CD4-positive, CD25-positive, alpha-beta regulatory T cell (primary cell): ENCODE results near the gene MCAM. TPM values are rescaled to one million over a fixed set of nuclear protein-coding genes. Genes with fewer than 3 reads are reported as not detected.
A peak's percentile ranks its signal among the peaks of the same experiment; 100 is the strongest.

Experiments
- ATAC-seq, 2 donors: fragments of 150-1000 bp; cut with Tn5 transposase; one replicate each; pipeline ENCODE4 v1.10.0; 2021; ENCODE audit warnings: low read depth in 2 of 2, moderate number of reproducible peaks in 2 of 2, moderate library complexity in 1 of 2
- DNase-seq, 3 donors: peaks; one replicate each; pipeline versions ENCODE4 v3.0.0 to v3.0.0-alpha.2; 2012 to 2022; ENCODE audit warnings: mixed read lengths in 1 of 3
- H3K27ac ChIP-seq: one replicate; pipeline ENCODE4 v1.7.0; 2013; ENCODE audit warnings: mild to moderate bottlenecking, low read length; ENCODE audit not compliant: insufficient read depth, poor library complexity, severe bottlenecking
- H3K27me3 ChIP-seq: one replicate; pipeline ENCODE4 v1.7.0; 2013; ENCODE audit warnings: low read length; ENCODE audit not compliant: control insufficient read depth, insufficient read depth
- H3K36me3 ChIP-seq: one replicate; pipeline ENCODE4 v1.7.0; 2013; ENCODE audit warnings: mild to moderate bottlenecking, low read length, moderate library complexity; ENCODE audit not compliant: control insufficient read depth, insufficient read depth
- H3K4me1 ChIP-seq: 2 replicates; pipeline ENCODE4 v1.7.0; 2013; ENCODE audit warnings: mild to moderate bottlenecking, low read length; ENCODE audit not compliant: insufficient read depth, control insufficient read depth, poor library complexity, severe bottlenecking
- H3K4me3 ChIP-seq: one replicate; pipeline ENCODE4 v1.7.0; 2013; ENCODE audit warnings: low read depth, mild to moderate bottlenecking, low read length, moderate library complexity
- H3K9me3 ChIP-seq, 2 experiments: 1 replicate in 1 of 2; 2 replicates in 1 of 2; pipeline ENCODE4 v1.7.0; 2013; ENCODE audit warnings: low read length in 2 of 2, mild to moderate bottlenecking in 1 of 2, moderate library complexity in 1 of 2; ENCODE audit not compliant: control insufficient read depth in 2 of 2
- H3K27ac Mint-ChIP-seq, 3 donors: one replicate each; pipeline ENCODE4 v1.8.0; 2020 to 2022; ENCODE audit warnings: mild to moderate bottlenecking in 3 of 3, mixed read lengths in 3 of 3, moderate library complexity in 2 of 3
- H3K27me3 Mint-ChIP-seq: one replicate; pipeline ENCODE4 v1.8.0; 2022; ENCODE audit warnings: mild to moderate bottlenecking, mixed read lengths
- H3K36me3 Mint-ChIP-seq: one replicate; pipeline ENCODE4 v1.8.0; 2020; ENCODE audit warnings: mixed read lengths
- H3K4me1 Mint-ChIP-seq, 4 donors: one replicate each; pipeline ENCODE4 v1.8.0; 2020 to 2022; ENCODE audit warnings: mixed read lengths in 4 of 4, mild to moderate bottlenecking in 1 of 4
- H3K4me3 Mint-ChIP-seq, 4 donors: one replicate each; pipeline ENCODE4 v1.8.0; 2020 to 2022; ENCODE audit warnings: mild to moderate bottlenecking in 4 of 4, mixed read lengths in 4 of 4, moderate library complexity in 3 of 4
- H3K9me3 Mint-ChIP-seq, 7 donors: one replicate each; pipeline ENCODE4 v1.8.0; 2020 to 2022; ENCODE audit warnings: mixed read lengths in 7 of 7, mild to moderate bottlenecking in 3 of 7, moderate library complexity in 2 of 7
- polyA plus RNA-seq, 4 donors: library from polyadenylated mRNA; unstranded; fragments of 300-500 nt; fragmentation: Illumina TruSeq; gene quantifications; one replicate each; pipeline ENCODE4 v1.2.3, GENCODE V29; 2021
- total RNA-seq: library from RNA; stranded (reverse); gene quantifications from one replicate; pipeline ENCODE4 v1.2.3, GENCODE V29; 2022

MCAM gene
- total and polyA plus RNA-seq, 5 donors from 2014 or later = 0.37 to 10.1 (median 1.6) TPM

DNA sequence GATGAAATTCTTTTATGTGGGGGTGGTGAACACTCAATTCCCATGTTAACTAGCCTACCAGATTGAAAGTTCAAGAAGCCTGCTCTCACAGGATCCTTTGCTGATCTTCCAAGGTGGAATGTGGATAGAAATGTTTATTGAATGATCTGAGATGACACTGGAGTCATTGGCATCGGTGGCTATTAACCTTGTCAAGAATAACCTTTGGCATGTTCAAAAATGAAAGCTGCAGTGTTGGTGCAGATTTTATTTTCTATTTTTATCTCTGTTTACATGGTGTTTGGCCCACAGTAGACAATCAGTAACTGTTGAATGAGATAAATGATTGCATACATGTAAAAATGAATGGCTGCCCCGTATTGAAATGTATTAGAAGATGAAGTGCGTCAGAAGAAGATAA, 19.0 kb downstream of the MCAM start:
- no peak overlapping the region for H3K4me3 ChIP-seq
- Mint-ChIP-seq H3K27ac (no peak overlapping the region), H3K4me3 (no peak overlapping the region), H3K36me3 (peaks cover 50% of the 10 kb centered on the region), H3K4me1 (peaks cover 0 to 7% (median 0%) of the 10 kb centered on the region in 4 donors), H3K9me3 (no peaks in the 10 kb centered on the region), H3K27me3 (no peaks in the 10 kb centered on the region)
- H3K27me3 ChIP-seq = no peaks in the 10 kb centered on the region
- no peaks in the 10 kb centered on the region for H3K4me1 ChIP-seq
- H3K36me3 ChIP-seq = peaks cover 76% of the 10 kb centered on the region
- ATAC-seq = no peak
- H3K27ac ChIP-seq = no peak overlapping the region
- DNase-seq = no peak
- H3K9me3 ChIP-seq = no peaks in the 10 kb centered on the region

GRCh38 chr11:119295178-119295577, 21.8 kb downstream of the MCAM start:
- ATAC-seq (no peak), DNase-seq (no peak)
- H3K36me3 ChIP-seq = peaks cover 63% of the 10 kb centered on the region
- no peak overlapping the region for H3K27ac ChIP-seq
- peaks cover 3 to 5% of the 10 kb centered on the region in 2 experiments for H3K9me3 ChIP-seq
- H3K4me3 ChIP-seq = no peak overlapping the region
- Mint-ChIP-seq H3K27me3 (no peaks in the 10 kb centered on the region), H3K27ac (peak overlapping the region in 1 of 3 donors; percentile 26), H3K4me1 (peaks cover 0 to 4% (median 0%) of the 10 kb centered on the region in 4 donors), H3K4me3 (no peak overlapping the region), H3K9me3 (peaks cover 0 to 1% (median 0%) of the 10 kb centered on the region in 7 donors), H3K36me3 (peaks cover 30% of the 10 kb centered on the region)
- no peaks in the 10 kb centered on the region for H3K27me3 ChIP-seq
- no peaks in the 10 kb centered on the region for H3K4me1 ChIP-seq

- no peak for DNase-seq
- Mint-ChIP-seq H3K27me3 (no peaks in the 10 kb centered on the region), H3K4me3 (no peak overlapping the region), H3K27ac (no peak overlapping the region), H3K36me3 (peaks cover 21% of the 10 kb centered on the region), H3K9me3 (peaks cover 0 to 1% (median 0%) of the 10 kb centered on the region in 7 donors), H3K4me1 (peaks cover 0 to 2% (median 0%) of the 10 kb centered on the region in 4 donors)
- no peak overlapping the region for H3K27ac ChIP-seq
- H3K4me1 ChIP-seq = no peaks in the 10 kb centered on the region
- no peak overlapping the region for H3K4me3 ChIP-seq
- H3K9me3 ChIP-seq = peaks cover 3 to 5% of the 10 kb centered on the region in 2 experiments
- no peaks in the 10 kb centered on the region for H3K27me3 ChIP-seq
- no peak for ATAC-seq
- peaks cover 53% of the 10 kb centered on the region for H3K36me3 ChIP-seq
Measured at GRCh38 chr11:119293461-119293860, 23.5 kb downstream of the MCAM start.

DNA sequence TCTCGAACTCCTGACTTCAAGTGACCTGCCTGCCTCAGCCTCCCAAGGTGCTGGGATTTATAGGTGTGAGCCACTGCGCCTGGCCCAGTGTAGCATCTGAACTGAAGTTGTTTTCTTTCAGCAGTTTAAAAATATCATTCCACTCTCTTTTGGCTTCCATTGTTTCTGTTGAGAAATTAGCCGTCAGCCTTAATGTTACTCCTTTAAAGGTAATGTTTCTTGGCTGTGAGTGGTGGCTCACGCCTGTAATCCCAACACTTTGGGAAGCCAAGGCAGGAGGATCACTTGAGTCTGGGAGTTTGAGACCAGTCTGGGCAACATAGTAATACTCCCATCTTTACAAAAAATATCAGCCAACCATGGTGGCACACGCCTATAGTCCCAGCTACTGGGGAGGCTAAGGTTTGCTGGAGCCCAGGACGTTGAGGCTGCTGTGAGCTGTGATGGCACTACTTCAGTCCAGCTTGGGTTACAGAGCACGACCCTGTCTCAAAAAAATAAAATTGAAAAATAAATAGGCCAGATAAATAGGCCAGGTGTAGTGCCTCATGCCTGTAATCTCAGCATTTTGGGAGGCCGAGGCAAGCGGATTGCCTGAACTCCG, 25.9 kb downstream of the MCAM start:
- H3K4me3 Mint-ChIP-seq = no peak overlapping the region
- ATAC-seq (no peak), DNase-seq (no peak)
- peaks cover 0 to 1% (median 0%) of the 10 kb centered on the region in 7 donors for H3K9me3 Mint-ChIP-seq
- no peaks in the 10 kb centered on the region for H3K4me1 ChIP-seq
- H3K36me3 Mint-ChIP-seq = peaks cover 25% of the 10 kb centered on the region
- H3K27ac Mint-ChIP-seq = no peak overlapping the region
- H3K4me3 ChIP-seq = no peak overlapping the region
- no peak overlapping the region for H3K27ac ChIP-seq
- peaks cover 0 to 7% (median under 1%) of the 10 kb centered on the region in 4 donors for H3K4me1 Mint-ChIP-seq
- peaks cover 3 to 5% of the 10 kb centered on the region in 2 experiments for H3K9me3 ChIP-seq
- peaks cover 48% of the 10 kb centered on the region for H3K36me3 ChIP-seq
- H3K27me3 Mint-ChIP-seq = no peaks in the 10 kb centered on the region
- H3K27me3 ChIP-seq = no peaks in the 10 kb centered on the region

- no peak overlapping the region for H3K27ac ChIP-seq
- H3K9me3 ChIP-seq = peaks cover 3 to 5% of the 10 kb centered on the region in 2 experiments
- ATAC-seq = no peak
- DNase-seq = no peak
- H3K4me3 ChIP-seq = no peak overlapping the region
- H3K27me3 Mint-ChIP-seq = no peaks in the 10 kb centered on the region
- H3K4me1 Mint-ChIP-seq = peaks cover 11 to 16% (median 14%) of the 10 kb centered on the region in 4 donors
- peaks cover 50% of the 10 kb centered on the region for H3K36me3 ChIP-seq
- H3K36me3 Mint-ChIP-seq = peaks cover 36% of the 10 kb centered on the region
- H3K9me3 Mint-ChIP-seq = peaks cover 0 to 1% (median 0%) of the 10 kb centered on the region in 7 donors
- H3K27me3 ChIP-seq = no peaks in the 10 kb centered on the region
- no peak overlapping the region for H3K4me3 Mint-ChIP-seq
- H3K4me1 ChIP-seq = peaks cover 8% of the 10 kb centered on the region
- H3K27ac Mint-ChIP-seq = peak overlapping the region in 1 of 3 donors; percentile 32
Measured at GRCh38 chr11:119288219-119288618, 28.7 kb downstream of the MCAM start.

DNA sequence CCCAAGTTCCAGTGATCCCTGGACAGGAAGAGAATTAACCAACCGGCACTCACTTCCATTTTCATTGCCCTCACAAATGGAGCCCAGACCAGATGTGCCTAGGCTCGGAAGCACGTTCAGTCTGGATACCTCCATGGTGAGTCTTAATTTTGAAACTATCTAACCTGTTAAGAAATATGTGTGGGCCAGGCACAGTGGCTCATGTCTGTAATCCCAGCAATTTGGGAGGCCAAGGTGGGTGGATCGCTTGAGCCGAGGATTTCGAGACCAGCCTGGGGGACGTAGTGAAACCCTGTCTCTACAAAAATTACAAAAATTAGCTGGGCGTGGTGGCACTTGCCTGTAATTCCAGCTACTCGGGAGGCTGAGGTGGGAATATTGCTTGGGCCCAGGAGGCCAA, 31.5 kb downstream of the MCAM start:
- no peaks in the 10 kb centered on the region for H3K27me3 ChIP-seq
- Mint-ChIP-seq H3K27ac (peak overlapping the region in 1 of 3 donors; percentile 69), H3K4me3 (no peak overlapping the region), H3K36me3 (peaks cover 44% of the 10 kb centered on the region), H3K9me3 (no peaks in the 10 kb centered on the region), H3K4me1 (peaks cover 13 to 29% (median 20%) of the 10 kb centered on the region in 4 donors), H3K27me3 (no peaks in the 10 kb centered on the region)
- peaks cover 46% of the 10 kb centered on the region for H3K36me3 ChIP-seq
- DNase-seq = no peak
- peaks cover 8% of the 10 kb centered on the region for H3K4me1 ChIP-seq
- no peak for ATAC-seq
- no peak overlapping the region for H3K27ac ChIP-seq
- H3K9me3 ChIP-seq = no peaks in the 10 kb centered on the region
- no peak overlapping the region for H3K4me3 ChIP-seq

DNA sequence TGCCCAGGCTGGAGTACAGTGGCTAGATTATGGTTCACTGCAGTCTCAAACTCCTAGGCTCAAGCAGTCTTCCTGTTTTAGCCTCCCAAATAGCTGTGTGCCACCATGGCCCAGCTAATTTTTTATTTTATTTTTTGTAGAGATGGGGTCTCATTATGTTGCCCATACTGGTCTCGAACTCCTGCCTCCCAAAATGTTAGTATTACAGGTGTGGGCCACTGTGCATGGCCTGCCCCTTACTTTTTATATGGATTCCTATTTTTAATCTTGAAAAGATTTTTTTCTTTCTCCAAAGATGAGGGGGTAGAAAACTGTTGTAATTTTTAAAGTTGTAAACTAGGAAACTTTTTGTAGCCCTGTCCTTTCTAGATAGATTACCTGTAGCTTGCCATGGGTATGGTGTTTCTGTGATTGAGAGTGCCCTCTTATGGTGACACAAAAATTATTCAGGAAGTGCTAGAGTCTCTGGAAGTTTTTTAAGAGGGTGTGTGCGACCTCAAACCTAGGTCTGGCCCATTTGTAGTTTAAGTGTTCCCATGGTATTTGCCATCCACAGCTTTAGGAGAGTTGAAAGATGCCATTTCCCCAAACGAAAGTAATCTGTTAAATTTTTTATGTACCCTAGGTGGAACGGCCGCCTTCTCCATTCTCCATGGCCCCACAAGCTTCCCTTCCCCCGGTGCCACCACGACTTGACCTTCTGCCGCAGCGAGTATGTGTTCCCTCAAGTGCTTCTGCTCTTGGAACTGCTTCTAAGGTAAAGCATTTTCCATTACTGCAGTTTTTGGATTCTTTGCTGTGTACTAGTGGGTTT, 32.4 kb downstream of the MCAM start:
- peaks cover 48% of the 10 kb centered on the region for H3K36me3 ChIP-seq
- H3K9me3 ChIP-seq = no peaks in the 10 kb centered on the region
- H3K9me3 Mint-ChIP-seq = no peaks in the 10 kb centered on the region
- peaks cover 13 to 29% (median 20%) of the 10 kb centered on the region in 4 donors for H3K4me1 Mint-ChIP-seq
- ATAC-seq (peak; percentile 81 to 85), DNase-seq (peak in 2 of 3 donors; percentile 66 to 70)
- H3K27me3 ChIP-seq = no peaks in the 10 kb centered on the region
- H3K4me3 Mint-ChIP-seq = peak overlapping the region in 1 of 4 donors; percentile 4
- peaks cover 8% of the 10 kb centered on the region for H3K4me1 ChIP-seq
- H3K4me3 ChIP-seq = no peak overlapping the region
- H3K27me3 Mint-ChIP-seq = no peaks in the 10 kb centered on the region
- H3K36me3 Mint-ChIP-seq = peaks cover 44% of the 10 kb centered on the region
- peak overlapping the region in 2 of 3 donors; percentile 49 to 69 for H3K27ac Mint-ChIP-seq
- H3K27ac ChIP-seq = no peak overlapping the region
